B cell (primary cell): ENCODE data around the gene MUS81. TPM values are rescaled to one million over a fixed set of nuclear protein-coding genes. Genes with fewer than 3 reads are reported as not detected.
A peak's percentile ranks its signal among the peaks of the same experiment; 100 is the strongest.

ENCODE experiments used
- ATAC-seq: fragments of 200-7000 bp; cut with Tn5 transposase; one replicate; pipeline ENCODE4 v1.10.0; 2021; ENCODE audit warnings: low read depth, mild to moderate bottlenecking, moderate number of reproducible peaks, moderate library complexity
- CTCF ChIA-PET: fragments of 350-600 bp; sonication (Branson Sonifier 250); formaldehyde crosslinking; loops from one replicate; lab custom pipeline; 2021; ENCODE audit warnings: antibody characterized with exemption, inconsistent platforms; lab: Charles Lee
- POLR2A ChIA-PET: fragments of 350-600 bp; sonication (Branson Sonifier 250); formaldehyde crosslinking; loops from one replicate; lab custom pipeline; 2021; ENCODE audit warnings: antibody characterized with exemption; lab: Charles Lee
- DNase-seq: peaks from one replicate; pipeline ENCODE4 v3.0.0; 2013
- H2AFZ ChIP-seq: 2 replicates; pipeline ENCODE4 v1.6.1; 2012; ENCODE audit warnings: mild to moderate bottlenecking, low read depth, low read length; ENCODE audit not compliant: insufficient read depth, poor library complexity, severe bottlenecking
- H3K27ac ChIP-seq, 2 donors: 1 replicate in 1 of 2; 2 replicates in 1 of 2; pipeline ENCODE4 v1.5.1; 2012 to 2013; ENCODE audit warnings: low read length in 2 of 2, mild to moderate bottlenecking in 2 of 2, moderate library complexity in 1 of 2
- H3K27me3 ChIP-seq, 4 experiments: fragments of 200-600 bp in 1 of 4; sonication (generic) in 1 of 4; replicated peaks in 1 of 4; 1 replicate in 2 of 4; 2 replicates in 2 of 4; pipeline versions ENCODE4 v1.6.1 to v1.7.0; 2013 to 2016; ENCODE audit warnings: low read length in 3 of 4, mild to moderate bottlenecking in 2 of 4, mixed read lengths in 1 of 4, moderate library complexity in 1 of 4; ENCODE audit not compliant: insufficient read depth in 4 of 4, control insufficient read depth in 3 of 4; ENCODE audit errors: control extremely low read depth in 1 of 4
- H3K36me3 ChIP-seq, 2 experiments: replicated peaks in 1 of 2; 1 replicate in 1 of 2; 2 replicates in 1 of 2; pipeline versions ENCODE4 v1.6.1 to v1.7.1; 2013; ENCODE audit warnings: low read length in 1 of 2; ENCODE audit not compliant: insufficient read depth in 2 of 2, control insufficient read depth in 1 of 2; ENCODE audit errors: control extremely low read depth in 1 of 2, extremely low read depth in 1 of 2
- H3K4me1 ChIP-seq, 2 donors: fragments of 200-600 bp in 1 of 2; sonication (generic) in 1 of 2; 1 replicate in 1 of 2; 2 replicates in 1 of 2; pipeline versions ENCODE4 v1.5.1 to v1.6.1; 2013 to 2017; ENCODE audit warnings: low read length in 2 of 2; ENCODE audit not compliant: control insufficient read depth in 2 of 2, insufficient read depth in 2 of 2
- H3K4me2 ChIP-seq: replicated peaks from 2 replicates; pipeline ENCODE3; 2012; ENCODE audit warnings: mild to moderate bottlenecking, low read depth, low read length; ENCODE audit not compliant: poor library complexity, severe bottlenecking
- H3K4me3 ChIP-seq, 5 experiments: fragments of 200-600 bp in 1 of 5; sonication (generic) in 1 of 5; 1 replicate in 3 of 5; 2 replicates in 2 of 5; pipeline versions ENCODE4 v1.5.1 to v1.7.0; 2011 to 2016; ENCODE audit warnings: low read length in 4 of 5, mild to moderate bottlenecking in 4 of 5, low read depth in 2 of 5, control low read depth in 1 of 5, moderate library complexity in 1 of 5; ENCODE audit not compliant: insufficient read depth in 1 of 5; ENCODE audit errors: control extremely low read depth in 1 of 5, extremely low read depth in 1 of 5
- H3K79me2 ChIP-seq: fragments of 200-600 bp; sonication (generic); one replicate; pipeline ENCODE4 v1.6.0; 2016; ENCODE audit warnings: low read length; ENCODE audit not compliant: control insufficient read depth, insufficient read depth
- H3K9ac ChIP-seq: fragments of 200-600 bp; sonication (generic); 2 replicates; pipeline ENCODE4 v1.6.1; 2017; ENCODE audit warnings: mild to moderate bottlenecking, low read length, moderate library complexity
- H3K9me3 ChIP-seq, 3 donors: one replicate each; pipeline versions ENCODE4 v1.6.1 to v1.7.1; 2013; ENCODE audit warnings: low read length in 2 of 3; ENCODE audit not compliant: control insufficient read depth in 2 of 3, insufficient read depth in 1 of 3; ENCODE audit errors: control extremely low read depth in 1 of 3
- H4K20me1 ChIP-seq: 2 replicates; pipeline ENCODE4 v1.6.0; 2012; ENCODE audit warnings: mild to moderate bottlenecking, low read length; ENCODE audit not compliant: insufficient read depth, control insufficient read depth, poor library complexity, severe bottlenecking
- H3K27ac Mint-ChIP-seq: one replicate; pipeline ENCODE4 v1.8.0; 2021; ENCODE audit warnings: mixed read lengths
- H3K27me3 Mint-ChIP-seq: one replicate; pipeline ENCODE4 v1.8.0; 2021; ENCODE audit warnings: mixed read lengths
- H3K4me1 Mint-ChIP-seq: one replicate; pipeline ENCODE4 v1.8.0; 2021; ENCODE audit warnings: mixed read lengths
- H3K4me3 Mint-ChIP-seq: one replicate; pipeline ENCODE4 v1.8.0; 2021; ENCODE audit warnings: mixed read lengths
- H3K9me3 Mint-ChIP-seq: one replicate; pipeline ENCODE4 v1.8.0; 2022; ENCODE audit warnings: mixed read lengths; ENCODE audit not compliant: insufficient read depth
- CTCF ChIP-seq: fragments of 200-600 bp; IDR thresholded peaks from one replicate; pipeline ENCODE4 v1.8.0; 2022; ENCODE audit warnings: antibody characterized with exemption, mild to moderate bottlenecking
- EZH2 ChIP-seq: IDR thresholded peaks from 2 replicates; pipeline ENCODE4 v1.6.1; 2012; ENCODE audit warnings: borderline replicate concordance, low read depth, mild to moderate bottlenecking, moderate library complexity, low read length; ENCODE audit not compliant: insufficient read depth, poor library complexity, severe bottlenecking
- WGBS: methylation state at CpG from one replicate; pipeline ENCODE4 v1.1.5; 2013; ENCODE audit warnings: missing lambda C conversion rate; ENCODE audit not compliant: insufficient coverage; 5-methylcytosine and 5-hydroxymethylcytosine counted together
- intact Hi-C: fragments of 100-400 bp; cut with micrococcal nuclease; formaldehyde crosslinking; loops from one replicate; pipeline ENCODE4 v1.10.0; 2022
- polyA plus RNA-seq: library from polyadenylated mRNA; depleted of rRNA; stranded (reverse); fragments of >200 nt; gene quantifications from 2 replicates; pipeline ENCODE4 v1.2.3, GENCODE V29; 2012
- total RNA-seq, 2 donors: library from RNA; stranded (reverse); fragments of 120-200 nt in 1 of 2; gene quantifications; 1 replicate in 1 of 2; 2 replicates in 1 of 2; pipeline versions ENCODE4 v1.2.3 to v1.2.4, GENCODE V29; 2013 to 2022

The MUS81 gene
- total and polyA plus RNA-seq, 2 donors (not counting 1 experiment from before 2014, with no cell fraction given) = 74.5 to 134 TPM

GRCh38 chr11:65859095-65859811, 980 bp upstream of the MUS81 start:
- Mint-ChIP-seq H3K27ac (peak overlapping the region; percentile 98), H3K4me1 (peaks cover 47% of the 10 kb centered on the region), H3K27me3 (no peaks in the 10 kb centered on the region), H3K9me3 (no peaks in the 10 kb centered on the region), H3K4me3 (peak overlapping the region; percentile 92)
- CTCF ChIA-PET = interaction anchor here (0.8 to 8.6 kb wide), 30 partner anchors 8 to 527 kb away, joined by 3 to 244 read pairs (median 4); partner anchors contain the start of genes AP5B1, BANF1, C11orf68 and CCDC85B
- intact Hi-C loops = loop anchor here (1.0 to 5.0 kb wide), 8 partner anchors 14 to 408 kb away; partner anchors contain the start of genes AP5B1, BANF1, C11orf68 and DRAP1
- DNase-seq (peak; percentile 97), ATAC-seq (peak; percentile 62)
- Histone ChIP-seq H3K4me3 (peak overlapping the region; percentile 81 to 98 (median 95)), H3K9ac (peak overlapping the region; percentile 79), H3K79me2 (peaks cover 62% of the 10 kb centered on the region), H4K20me1 (peaks cover 61% of the 10 kb centered on the region), H3K4me1 (peaks cover 27 to 55% of the 10 kb centered on the region in 2 donors), H3K27me3 (no peaks in the 10 kb centered on the region), H3K36me3 (peaks cover 0 to 53% of the 10 kb centered on the region in 2 experiments), H3K27ac (peak overlapping the region; percentile 77 to 89), H2AFZ (peak overlapping the region; percentile 85), H3K4me2 (peak overlapping the region; percentile 94), H3K9me3 (no peaks in the 10 kb centered on the region)
- POLR2A ChIA-PET = interaction anchor here (0.6 to 4.8 kb wide), 18 partner anchors 9 to 741 kb away, joined by 3 to 65 read pairs (median 8); partner anchors contain the start of genes BANF1, C11orf68, CCDC85B and EIF1AD
- TF ChIP-seq CTCF (no peak), EZH2 (no peak)
- under 1% methylated on average over 46 of the region's 46 CpGs for WGBS
